C4-2B (cell line): ENCODE data around the gene HRH2.

ENCODE experiments used
- CTCF ChIP-seq: fragments of 450-650 bp; conservative IDR thresholded peaks from 2 replicates; pipeline ENCODE4 v1.5.1; 2017; ENCODE audit warnings: mild to moderate bottlenecking
- ZFX ChIP-seq: fragments of 450-650 bp; IDR thresholded peaks from 2 replicates; pipeline ENCODE4 v1.6.1; 2017

DNA sequence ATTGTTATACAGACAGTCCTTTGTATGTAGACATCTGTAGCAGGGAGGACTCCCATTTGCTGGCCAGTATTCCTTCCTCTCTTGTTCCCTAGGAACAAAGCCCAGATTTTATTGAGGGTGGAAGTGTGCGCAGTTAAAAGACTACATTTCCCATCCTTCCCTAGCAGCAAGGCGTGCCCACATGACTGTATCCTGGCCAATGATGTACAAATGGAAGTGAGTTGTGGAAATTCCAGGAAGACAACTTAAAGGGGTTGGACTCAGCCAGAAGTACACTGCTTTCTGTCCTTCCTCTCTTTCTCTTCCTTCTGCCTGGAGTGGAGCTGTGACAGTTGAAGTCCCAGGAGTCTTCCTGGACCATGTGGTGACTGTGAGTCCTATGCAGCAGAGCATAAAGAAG lies 89.0 kb downstream of the HRH2 start:
- TF ChIP-seq ZFX: no peak
- TF ChIP-seq CTCF: no peak
